Panc1 (cell line): Measurements from ENCODE around the gene ZNF287. TPM values are rescaled to one million over a fixed set of nuclear protein-coding genes. Genes with fewer than 3 reads are reported as not detected.
"Not testable (repeated sequence)": the region's sequence is repeated elsewhere in the genome, so short reads cannot be mapped to it uniquely, and the experiment has no call there.

Experiments used
- ATAC-seq: fragments of 200-7000 bp; cut with Tn5 transposase; 2 replicates; pipeline ENCODE4 v1.9.1; 2020; ENCODE audit warnings: mild to moderate bottlenecking, moderate library complexity
- BruUV-seq: library from RNA; stranded (reverse); fragments of 400-500 nt; replicated peaks from 2 replicates; lab custom pipeline; 2021; lab: Mats Ljungman, UMichigan
- CTCF ChIA-PET: fragments of 300-600 bp; sonication (Branson Sonifier 250); formaldehyde crosslinking; loops from one replicate; lab custom pipeline; 2022; ENCODE audit warnings: antibody characterized with exemption; lab: Charles Lee
- POLR2A ChIA-PET: fragments of 300-600 bp; sonication (Branson Sonifier 250); formaldehyde crosslinking; loops from one replicate; lab custom pipeline; 2022; ENCODE audit warnings: antibody characterized with exemption; lab: Charles Lee
- DNase-seq: peaks from one replicate; pipeline ENCODE4 v3.0.0-alpha.2; 2010; ENCODE audit warnings: low read depth, low spot score
- H3K27ac ChIP-seq: 2 replicates; pipeline ENCODE4 v1.5.1; 2011; ENCODE audit warnings: mild to moderate bottlenecking, low read length, inconsistent platforms
- H3K27me3 ChIP-seq: fragments of 200-500 bp; sonication (Bioruptor generic); 2 replicates; pipeline ENCODE4 v1.6.0; 2014; ENCODE audit warnings: low read length, inconsistent platforms; ENCODE audit not compliant: control insufficient read depth, insufficient read depth
- H3K36me3 ChIP-seq: fragments of 200-500 bp; sonication (Bioruptor generic); 2 replicates; pipeline ENCODE4 v1.5.1; 2014; ENCODE audit warnings: inconsistent platforms, mild to moderate bottlenecking, low read length, moderate library complexity; ENCODE audit not compliant: control insufficient read depth, insufficient read depth
- H3K4me1 ChIP-seq: 2 replicates; pipeline ENCODE4 v1.5.1; 2011; ENCODE audit warnings: inconsistent platforms, mild to moderate bottlenecking, low read length, moderate library complexity; ENCODE audit not compliant: control insufficient read depth, insufficient read depth
- H3K4me3 ChIP-seq, 2 experiments: 2 replicates each; pipeline ENCODE4 v1.5.1; 2011 to 2012; ENCODE audit warnings: low read depth in 2 of 2, low read length in 2 of 2, mild to moderate bottlenecking in 2 of 2, inconsistent platforms in 1 of 2, moderate library complexity in 1 of 2
- H3K9me3 ChIP-seq: fragments of 200-500 bp; sonication (Bioruptor generic); 2 replicates; pipeline ENCODE4 v1.5.1; 2014; ENCODE audit warnings: low read depth, mild to moderate bottlenecking, inconsistent platforms, low read length, moderate library complexity; ENCODE audit not compliant: control insufficient read depth, insufficient read depth
- CTCF ChIP-seq: fragments of 450-650 bp; IDR thresholded peaks from 2 replicates; pipeline ENCODE4 v1.5.1; 2017; ENCODE audit warnings: mild to moderate bottlenecking
- POLR2AphosphoS5 ChIP-seq: IDR thresholded peaks from 2 replicates; pipeline ENCODE4 v1.6.1; 2012; ENCODE audit warnings: mild to moderate bottlenecking, low read depth, low read length, moderate library complexity
- SIN3A ChIP-seq: IDR thresholded peaks from 2 replicates; pipeline ENCODE4 v1.6.1; 2012; ENCODE audit warnings: low read depth, mild to moderate bottlenecking, low read length, moderate library complexity, borderline replicate concordance; ENCODE audit not compliant: insufficient read depth
- TCF7L2 ChIP-seq: IDR thresholded peaks from 2 replicates; pipeline ENCODE4 v1.6.1; 2011; ENCODE audit warnings: mild to moderate bottlenecking, low read depth, low read length, inconsistent platforms
- in situ Hi-C: cut with HindIII; loops from 2 replicates; pipeline ENCODE4 v1.10.0; 2016; ENCODE audit warnings: low sequenced_read_pairs, low pct_unique_long_range_greater_than_20kb
- intact Hi-C: fragments of 100-400 bp; cut with micrococcal nuclease; formaldehyde crosslinking; loops from one replicate; pipeline ENCODE4 v1.10.0; 2022; ENCODE audit not compliant: unreplicated experiment
- total RNA-seq: library from RNA; stranded (reverse); gene quantifications from one replicate; pipeline ENCODE4 v1.2.1, GENCODE V29; 2021; ENCODE audit not compliant: unreplicated experiment
- TF ChIP-seq, protein P1 (sequence below), 2 experiments: IDR thresholded peaks; 2 replicates each; pipeline ENCODE4 v1.6.1; 2011 to 2012; ENCODE audit warnings: low read depth in 2 of 2, control low read depth in 1 of 2, low read length in 1 of 2, mild to moderate bottlenecking in 1 of 2, moderate library complexity in 1 of 2; ENCODE audit not compliant: insufficient read depth in 1 of 2

Gene ZNF287
- total RNA-seq, 1 experiment from 2014 or later: 12.3 TPM

- peak; percentile 38; the same call in 1 of the 2 replicates for TF ChIP-seq CTCF
- H3K4me1 ChIP-seq, ATAC-seq, H3K4me3 ChIP-seq, H3K27ac ChIP-seq, DNase-seq, H3K9me3 ChIP-seq, in situ Hi-C loops, H3K27me3 ChIP-seq, POLR2A ChIA-PET, H3K36me3 ChIP-seq, intact Hi-C loops, BruUV-seq: not testable (repeated sequence)
- CTCF ChIA-PET: interaction anchor here (0.6 to 0.7 kb wide), 6 partner anchors 10 to 391 kb away, joined by 3 to 5 read pairs (median 4); no protein-coding TSS in a partner anchor
Measured at GRCh38 chr17:16525556-16525955, 43.4 kb downstream of the ZNF287 start.

DNA sequence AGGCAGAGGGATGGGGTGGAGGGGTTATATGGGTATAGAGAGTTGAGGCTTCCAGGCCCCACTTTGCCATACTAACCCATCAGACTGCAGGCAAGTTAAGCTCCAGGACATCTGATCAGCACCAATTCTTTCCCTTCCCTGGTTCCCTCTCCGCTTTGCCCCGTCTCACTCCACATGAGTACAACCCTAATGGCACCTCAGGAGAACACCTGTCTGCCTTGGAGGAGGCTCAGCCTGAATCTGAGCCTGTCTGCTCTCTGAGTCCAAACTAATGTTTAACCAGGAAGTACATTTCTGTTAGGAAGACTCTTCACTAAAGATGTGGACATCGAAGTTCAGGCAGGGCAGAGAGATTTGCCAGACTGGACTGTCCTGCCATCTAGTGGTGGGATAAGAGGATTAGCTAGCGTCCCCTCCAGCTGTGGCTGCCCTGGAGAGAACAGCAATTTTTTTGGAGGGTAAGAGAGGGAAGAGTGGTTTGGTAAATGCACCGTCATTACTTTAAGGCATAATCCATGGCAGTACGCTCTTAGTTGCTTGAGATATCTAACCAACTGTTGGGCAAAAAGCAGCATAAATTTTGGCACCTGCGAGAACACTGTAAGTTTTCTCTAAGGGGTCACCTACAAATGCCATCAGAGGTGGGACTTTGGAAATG lies 47.8 kb downstream of the ZNF287 start:
- ATAC-seq (peak; percentile 97), DNase-seq (peak; percentile 63)
- intact Hi-C loops: loop anchor here (1.0 kb wide), 1 partner anchor 68 kb away; no protein-coding TSS in a partner anchor
- ChIA-PET CTCF (interaction anchor here (0.7 to 2.0 kb wide), 3 partner anchors 68 to 158 kb away, joined by 3 to 36 read pairs (median 7); no protein-coding TSS in a partner anchor), POLR2A (interaction anchor here (0.5 to 0.6 kb wide), 2 partner anchors 37 to 140 kb away, joined by 3 to 5 read pairs; partner anchors contain the start of gene UBB)
- TF ChIP-seq POLR2AphosphoS5: no peak
- peak; percentile 90 for TF ChIP-seq CTCF
- H3K27me3 ChIP-seq: no peaks in the 10 kb centered on the region
- no peaks in the 10 kb centered on the region for H3K9me3 ChIP-seq
- in situ Hi-C loops: no loop called here
- 0 out of 2 replicates have a peak overlapping the region, but pooled peaks have one; percentile 29 for H3K27ac ChIP-seq
- BruUV-seq: no TSS peak
- no peak overlapping the region for H3K4me3 ChIP-seq
- no peaks in the 10 kb centered on the region; the same call in 1 of the 2 replicates for H3K4me1 ChIP-seq
- no peaks in the 10 kb centered on the region for H3K36me3 ChIP-seq

DNA sequence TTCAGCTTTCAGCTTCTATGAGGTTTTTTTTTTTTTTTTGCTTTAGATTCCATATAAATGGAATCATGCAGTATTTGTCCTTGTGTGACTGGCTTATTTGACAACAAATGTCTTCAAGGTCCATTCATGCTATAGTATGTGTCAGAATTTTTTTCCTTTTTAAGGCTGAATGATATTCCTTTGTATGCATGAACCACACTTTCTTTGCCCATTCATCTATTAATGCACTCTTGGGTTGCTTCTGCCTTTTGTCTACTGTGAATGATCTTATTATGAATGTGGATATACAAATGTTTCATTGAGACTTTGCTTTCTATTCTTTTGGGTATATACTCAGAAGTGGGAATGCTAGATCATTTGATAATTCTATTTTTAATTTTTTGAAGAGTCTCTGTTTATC lies 50.0 kb downstream of the ZNF287 start:
- Histone ChIP-seq H3K9me3 (no peaks in the 10 kb centered on the region), H3K36me3 (no peaks in the 10 kb centered on the region), H3K4me3 (no peak overlapping the region), H3K27me3 (no peaks in the 10 kb centered on the region), H3K27ac (no peak overlapping the region), H3K4me1 (no peaks in the 10 kb centered on the region; the same call in 1 of the 2 replicates)
- ChIA-PET CTCF (no interaction called here), POLR2A (interaction anchor here (1.0 kb wide), 1 partner anchor 81 kb away, joined by 10 read pairs; no protein-coding TSS in a partner anchor)
- in situ Hi-C loops: no loop called here
- no TSS peak for BruUV-seq
- intact Hi-C loops: no loop called here
- no peak for TF ChIP-seq POLR2AphosphoS5
- no peak for TF ChIP-seq SIN3A
- no peak for TF ChIP-seq TCF7L2
- TF ChIP-seq CTCF: no peak
- TF ChIP-seq, protein P1, sequence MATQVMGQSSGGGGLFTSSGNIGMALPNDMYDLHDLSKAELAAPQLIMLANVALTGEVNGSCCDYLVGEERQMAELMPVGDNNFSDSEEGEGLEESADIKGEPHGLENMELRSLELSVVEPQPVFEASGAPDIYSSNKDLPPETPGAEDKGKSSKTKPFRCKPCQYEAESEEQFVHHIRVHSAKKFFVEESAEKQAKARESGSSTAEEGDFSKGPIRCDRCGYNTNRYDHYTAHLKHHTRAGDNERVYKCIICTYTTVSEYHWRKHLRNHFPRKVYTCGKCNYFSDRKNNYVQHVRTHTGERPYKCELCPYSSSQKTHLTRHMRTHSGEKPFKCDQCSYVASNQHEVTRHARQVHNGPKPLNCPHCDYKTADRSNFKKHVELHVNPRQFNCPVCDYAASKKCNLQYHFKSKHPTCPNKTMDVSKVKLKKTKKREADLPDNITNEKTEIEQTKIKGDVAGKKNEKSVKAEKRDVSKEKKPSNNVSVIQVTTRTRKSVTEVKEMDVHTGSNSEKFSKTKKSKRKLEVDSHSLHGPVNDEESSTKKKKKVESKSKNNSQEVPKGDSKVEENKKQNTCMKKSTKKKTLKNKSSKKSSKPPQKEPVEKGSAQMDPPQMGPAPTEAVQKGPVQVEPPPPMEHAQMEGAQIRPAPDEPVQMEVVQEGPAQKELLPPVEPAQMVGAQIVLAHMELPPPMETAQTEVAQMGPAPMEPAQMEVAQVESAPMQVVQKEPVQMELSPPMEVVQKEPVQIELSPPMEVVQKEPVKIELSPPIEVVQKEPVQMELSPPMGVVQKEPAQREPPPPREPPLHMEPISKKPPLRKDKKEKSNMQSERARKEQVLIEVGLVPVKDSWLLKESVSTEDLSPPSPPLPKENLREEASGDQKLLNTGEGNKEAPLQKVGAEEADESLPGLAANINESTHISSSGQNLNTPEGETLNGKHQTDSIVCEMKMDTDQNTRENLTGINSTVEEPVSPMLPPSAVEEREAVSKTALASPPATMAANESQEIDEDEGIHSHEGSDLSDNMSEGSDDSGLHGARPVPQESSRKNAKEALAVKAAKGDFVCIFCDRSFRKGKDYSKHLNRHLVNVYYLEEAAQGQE (IDR thresholded peaks at IDR 0.05; ENCODE audit: insufficient read depth in 1 of 2, low read depth in 2 of 2, low read length in 1 of 2): no peak
- no peak for DNase-seq
- no peak for ATAC-seq
